Measurements from ENCODE around the gene MLNR. TPM values are rescaled to one million over a fixed set of nuclear protein-coding genes. Genes with fewer than 3 reads are reported as not detected.
A peak's percentile ranks its signal among the peaks of the same experiment; 100 is the strongest.

Gene MLNR
- total RNA-seq, 1 donor from 2014 or later, result not detected

- no peak for DNase-seq (ENCODE audit: extremely low read depth, low read depth, low spot score)
These were observed 5.3 kb downstream of the MLNR start for GRCh38 chr13:49225223-49226042.

- no peak for DNase-seq (ENCODE audit: extremely low read depth, low read depth, low spot score)
These were observed 6.5 kb downstream of the MLNR start for GRCh38 chr13:49226613-49227012.

- DNase-seq (ENCODE audit: extremely low read depth, low read depth, low spot score), result no peak
These were observed 14.6 kb downstream of the MLNR start for GRCh38 chr13:49234741-49235140.

- DNase-seq (ENCODE audit: extremely low read depth, low read depth, low spot score), result no peak
These were observed 15.8 kb downstream of the MLNR start for GRCh38 chr13:49235856-49236431.

- no peak for DNase-seq (ENCODE audit: extremely low read depth, low read depth, low spot score)
These were observed 18.5 kb downstream of the MLNR start for GRCh38 chr13:49238621-49239020.

GRCh38 chr13:49240017-49240416, 19.9 kb downstream of the MLNR start:
- DNase-seq (ENCODE audit: extremely low read depth, low read depth, low spot score), result no peak

GRCh38 chr13:49241296-49241695, 21.2 kb downstream of the MLNR start:
- no peak for DNase-seq (ENCODE audit: extremely low read depth, low read depth, low spot score)

GRCh38 chr13:49245101-49245500, 25.0 kb downstream of the MLNR start:
- no peak for DNase-seq (ENCODE audit: extremely low read depth, low read depth, low spot score)

GRCh38 chr13:49246850-49247642, 26.9 kb downstream of the MLNR start:
- DNase-seq (ENCODE audit: extremely low read depth, low read depth, low spot score), result no peak

GRCh38 chr13:49247643-49248621, 27.8 kb downstream of the MLNR start, which contains the start of gene CDADC1:
Gene CDADC1 (plus strand): TSS chr13:49247925. CDS start chr13:49248038, 113 bp downstream.
- DNase-seq (ENCODE audit: extremely low read depth, low read depth, low spot score), result peak; percentile 52

- no peak for DNase-seq (ENCODE audit: extremely low read depth, low read depth, low spot score)
These were observed 28.5 kb downstream of the MLNR start for GRCh38 chr13:49248622-49249002.

GRCh38 chr13:49251326-49251725, 31.2 kb downstream of the MLNR start:
- no peak for DNase-seq (ENCODE audit: extremely low read depth, low read depth, low spot score)

GRCh38 chr13:49253310-49253709, 33.2 kb downstream of the MLNR start:
- DNase-seq (ENCODE audit: extremely low read depth, low read depth, low spot score), result no peak

GRCh38 chr13:49254007-49254406, 33.9 kb downstream of the MLNR start:
- DNase-seq (ENCODE audit: extremely low read depth, low read depth, low spot score), result no peak

- DNase-seq (ENCODE audit: extremely low read depth, low read depth, low spot score), result no peak
These were observed 36.7 kb downstream of the MLNR start for GRCh38 chr13:49256841-49257240.

GRCh38 chr13:49258089-49258796, 38.1 kb downstream of the MLNR start:
- DNase-seq (ENCODE audit: extremely low read depth, low read depth, low spot score), result no peak

- no peak for DNase-seq (ENCODE audit: extremely low read depth, low read depth, low spot score)
These were observed 39.4 kb downstream of the MLNR start for GRCh38 chr13:49259586-49259985.

GRCh38 chr13:49262634-49263033, 42.5 kb downstream of the MLNR start:
- no peak for DNase-seq (ENCODE audit: extremely low read depth, low read depth, low spot score)

- DNase-seq (ENCODE audit: extremely low read depth, low read depth, low spot score), result no peak
These were observed 45.7 kb downstream of the MLNR start for GRCh38 chr13:49265822-49266221.

GRCh38 chr13:49271264-49271663, 51.1 kb downstream of the MLNR start:
- no peak for DNase-seq (ENCODE audit: extremely low read depth, low read depth, low spot score)
